GM10847 (cell line): Measurements from ENCODE around the gene DGKA.
A peak's percentile ranks its signal among the peaks of the same experiment; 100 is the strongest.

Experiments
- POLR2A ChIP-seq: IDR thresholded peaks from 2 replicates; pipeline ENCODE4 v1.6.1; 2011; ENCODE audit not compliant: insufficient read length; ENCODE audit errors: extremely low read depth

DGKA gene

DNA sequence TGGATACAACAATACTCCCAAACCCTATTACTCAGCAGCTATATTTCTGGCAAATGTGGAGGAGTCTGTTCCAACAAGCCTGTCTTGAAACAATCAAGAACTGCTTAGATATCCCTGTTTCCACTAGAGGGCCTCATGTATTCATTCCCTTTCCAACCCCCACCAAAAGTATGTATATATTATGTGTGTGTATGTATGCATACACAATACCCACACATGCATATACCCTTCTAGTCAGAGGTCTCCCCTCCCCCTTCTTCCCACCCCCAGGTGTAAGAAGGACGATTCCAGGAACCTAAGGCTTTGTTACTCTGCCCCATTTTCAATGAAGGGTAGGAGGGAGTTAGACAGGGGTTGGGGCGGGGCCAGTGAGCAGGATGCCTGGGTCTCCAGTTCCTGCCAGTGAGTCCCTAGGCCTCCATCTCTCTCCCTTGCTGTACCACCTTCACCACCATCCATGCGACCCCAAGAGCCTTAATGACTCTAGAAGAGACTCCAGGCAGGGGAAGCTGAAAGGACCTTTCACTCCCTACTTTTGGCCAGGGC lies at the start of gene DGKA:
TSS of gene DGKA (plus strand) at position 392 of the 546 bp plus-strand sequence. CDS start 5,342 bp downstream, outside the sequence.
- no peak for TF ChIP-seq POLR2A

- no peak for TF ChIP-seq POLR2A
Observed at GRCh38 chr12:55885113-55885512, 45.8 kb upstream of the DGKA start.

DNA sequence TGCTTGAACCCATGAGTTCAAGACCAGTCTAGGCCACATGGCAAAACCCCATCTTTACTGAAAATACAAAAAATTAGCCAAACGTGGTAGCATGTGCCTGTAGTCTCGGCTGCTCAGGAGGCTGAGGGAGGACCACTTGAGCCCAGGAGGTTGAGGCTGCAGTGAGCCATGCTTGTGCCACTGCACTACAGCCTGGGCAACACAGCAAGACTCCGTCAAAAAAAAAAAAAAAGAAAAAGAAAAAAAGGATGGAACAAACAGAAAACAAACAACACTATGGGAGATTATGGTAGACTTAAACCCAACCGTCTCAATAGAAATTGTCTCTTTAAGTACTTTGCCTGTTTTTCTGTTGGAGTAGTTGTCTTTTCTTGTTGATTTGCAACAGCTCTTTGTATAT lies 39.7 kb upstream of the DGKA start:
- no peak for TF ChIP-seq POLR2A

GRCh38 chr12:55893723-55894122 lies 37.2 kb upstream of the DGKA start:
- TF ChIP-seq POLR2A: no peak

- TF ChIP-seq POLR2A: no peak
Observed at GRCh38 chr12:55899082-55899481, 31.9 kb upstream of the DGKA start.

GRCh38 chr12:55901881-55902490 lies 29.0 kb upstream of the DGKA start:
- no peak for TF ChIP-seq POLR2A

DNA sequence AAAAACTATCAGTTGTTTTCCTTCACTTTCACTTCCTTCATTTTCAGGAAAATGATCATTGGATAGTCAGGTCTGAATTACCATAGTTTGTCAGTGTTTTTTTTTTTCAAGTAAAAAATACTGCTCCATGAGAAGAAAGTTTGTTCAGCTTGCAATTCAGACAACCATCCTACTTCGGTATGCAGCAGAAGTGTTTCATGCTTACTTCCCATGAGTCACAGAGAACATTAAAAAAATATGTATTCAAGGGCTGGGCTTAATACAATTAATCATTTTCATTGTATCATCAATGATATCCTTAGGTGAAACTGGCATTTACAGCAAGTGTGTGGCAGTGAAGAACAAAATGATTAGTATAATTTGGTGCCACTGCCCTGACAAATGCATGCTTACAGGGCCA lies 24.9 kb upstream of the DGKA start:
- TF ChIP-seq POLR2A: no peak

DNA sequence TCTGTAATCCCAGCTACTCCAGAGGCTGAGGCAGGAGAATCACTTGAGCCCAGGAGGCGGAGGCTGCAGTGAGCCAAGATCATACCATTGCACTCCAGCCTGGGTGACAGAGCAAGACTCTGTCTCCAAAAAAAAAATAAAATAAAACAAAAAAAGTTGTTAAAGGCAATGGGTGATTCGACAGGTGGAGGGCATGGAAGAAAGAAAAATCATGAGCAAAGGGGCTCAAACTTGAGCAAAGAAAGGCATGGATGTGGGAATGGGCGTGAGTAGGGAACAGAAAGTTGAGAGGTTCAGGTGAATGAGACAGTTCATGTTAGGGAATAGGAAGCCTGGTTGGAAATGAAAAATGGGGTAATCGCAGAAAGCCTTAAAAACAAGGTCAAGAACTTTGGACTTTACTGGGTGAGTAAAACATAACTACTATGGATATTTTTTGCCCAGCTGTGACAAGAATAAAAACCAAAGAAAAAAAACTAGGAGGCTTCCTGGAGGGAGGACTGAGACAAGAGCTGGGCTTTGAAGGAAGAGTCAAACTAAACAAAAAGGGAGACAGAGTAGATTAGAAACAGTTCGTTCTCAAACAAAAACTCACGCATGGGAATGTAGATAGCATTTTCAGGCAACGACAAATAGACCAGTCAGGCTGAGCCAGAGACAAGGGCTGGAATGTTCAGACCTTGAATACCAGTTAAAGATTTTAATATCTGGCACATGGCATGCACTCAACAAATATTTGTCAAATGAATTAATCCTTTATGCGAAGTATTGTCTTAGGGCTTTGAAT lies 22.0 kb upstream of the DGKA start:
- no peak for TF ChIP-seq POLR2A

DNA sequence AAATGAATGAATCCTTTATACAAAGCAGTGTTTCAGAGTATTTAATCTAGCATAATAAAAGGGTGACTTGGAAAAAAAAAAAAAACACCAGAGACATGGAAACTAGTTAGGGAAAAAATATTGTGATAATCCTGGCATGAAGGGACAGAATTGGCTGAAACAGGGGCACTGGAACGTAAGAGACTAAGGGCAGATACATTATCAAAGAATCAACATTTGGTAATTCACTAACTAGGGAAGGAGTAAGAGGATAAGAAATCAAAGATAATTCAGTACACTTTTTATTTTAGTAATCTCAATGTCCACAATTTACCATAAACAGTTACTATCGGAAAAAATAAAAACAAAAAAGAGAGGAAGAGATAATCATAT lies 21.5 kb upstream of the DGKA start:
- no peak for TF ChIP-seq POLR2A

- TF ChIP-seq POLR2A: no peak
Observed at GRCh38 chr12:55912908-55913307, 18.1 kb upstream of the DGKA start.

DNA sequence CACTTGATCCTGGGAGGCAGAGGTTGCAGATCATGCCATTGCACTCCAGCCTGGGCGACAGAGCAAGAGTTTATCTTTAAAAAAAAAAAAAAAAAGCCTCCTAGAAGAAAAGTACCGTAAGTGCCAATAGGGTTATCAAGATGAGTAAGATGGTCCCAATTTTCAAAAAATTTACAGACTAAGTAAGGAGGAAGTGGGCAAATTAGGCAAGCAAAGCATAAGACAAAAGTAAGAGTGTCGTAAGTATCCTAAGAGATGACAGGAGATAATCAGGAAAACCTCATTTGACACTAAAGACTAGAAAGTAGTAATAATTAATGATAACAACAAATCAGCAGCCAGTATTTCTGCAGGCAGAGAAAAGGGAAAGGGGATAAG lies 15.5 kb upstream of the DGKA start:
- TF ChIP-seq POLR2A: no peak

GRCh38 chr12:55922126-55922525 lies 8.8 kb upstream of the DGKA start:
- TF ChIP-seq POLR2A: no peak

DNA sequence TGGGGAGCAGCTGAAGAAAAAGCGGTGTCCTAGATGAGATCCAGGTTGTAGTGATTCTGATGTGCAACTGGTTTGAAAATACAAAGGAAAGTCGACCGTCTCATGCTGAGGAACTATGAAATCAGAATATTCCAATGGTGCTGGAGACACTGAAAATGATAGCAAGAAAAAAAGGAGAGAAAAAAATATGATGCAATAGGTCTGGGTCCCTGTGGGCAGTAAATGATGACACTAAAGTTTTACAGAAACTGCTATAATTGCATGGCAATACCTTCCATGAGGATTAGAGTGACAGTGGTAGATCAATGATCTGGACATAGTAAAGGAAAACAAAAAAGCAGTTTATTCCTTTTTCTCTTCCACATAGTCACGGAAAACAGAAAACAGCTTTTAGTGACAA lies 5.6 kb upstream of the DGKA start:
- TF ChIP-seq POLR2A: no peak

- no peak for TF ChIP-seq POLR2A
Observed at GRCh38 chr12:55925870-55926737, 4.9 kb upstream of the DGKA start.

DNA sequence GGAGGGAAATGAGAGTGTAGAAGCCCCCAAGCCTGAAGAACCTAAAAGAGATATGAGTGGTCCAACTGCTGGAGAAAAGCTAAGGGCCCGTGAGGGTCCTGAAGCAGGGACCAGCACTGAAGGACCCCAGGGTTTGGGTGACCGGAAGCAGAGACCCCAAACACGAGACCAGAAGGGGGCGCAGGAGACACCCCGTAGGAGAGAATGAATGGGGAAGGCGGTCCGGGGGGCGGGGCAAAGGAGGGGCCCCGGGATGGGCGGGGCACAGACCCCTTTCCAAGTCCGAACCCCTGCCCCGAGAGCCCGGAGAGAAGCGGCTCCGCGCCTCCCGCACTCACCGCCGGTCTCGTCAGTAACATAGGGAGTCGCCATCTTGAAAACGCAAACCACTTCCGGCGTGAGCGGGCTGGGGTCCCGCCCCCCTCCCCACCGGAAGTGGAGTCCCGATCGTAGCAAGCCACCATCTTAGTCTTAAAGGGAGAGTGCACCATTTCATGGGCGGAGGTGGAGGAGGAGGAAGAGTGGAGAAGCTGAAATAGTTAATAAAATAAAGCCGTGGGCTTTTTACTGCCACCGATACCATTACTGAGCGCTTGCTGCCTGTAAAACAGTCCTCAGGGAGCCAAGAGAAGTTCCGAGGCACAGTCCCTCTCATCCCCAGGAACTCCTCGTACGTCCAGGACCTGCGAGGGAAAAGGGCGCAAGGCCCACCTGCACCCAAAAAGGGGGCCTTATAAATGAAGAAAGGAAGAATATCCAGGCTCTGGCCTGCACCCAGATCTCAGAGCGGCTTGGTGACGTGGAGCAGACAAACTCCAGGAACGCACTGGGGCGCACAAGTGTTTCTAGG lies 4.0 kb upstream of the DGKA start:
- peak; percentile 61 for TF ChIP-seq POLR2A
